ENCODE measurements around the gene GRPEL2. TPM values are rescaled to one million over a fixed set of nuclear protein-coding genes. Genes with fewer than 3 reads are reported as not detected.

The GRPEL2 gene
- total and polyA plus RNA-seq, 2 experiments from 2014 or later, result 20.2 to 62.2 TPM

- H2AFZ ChIP-seq, result no peak overlapping the region
- peaks cover 85% of the 10 kb centered on the region for H3K36me3 Mint-ChIP-seq (ENCODE audit: low read depth)
- TF ChIP-seq EZH2phosphoT487 (IDR thresholded peaks at IDR 0.05; ENCODE audit: unreplicated experiment) (no peak), POLR2AphosphoS5 (IDR thresholded peaks at IDR 0.05; ENCODE audit: low read depth) (no peak), CREB1 (CRISPR knock-in tag; IDR thresholded peaks at IDR 0.05; ENCODE audit: low read depth) (no peak), ZNF331 (CRISPR knock-in tag; IDR thresholded peaks at IDR 0.05; ENCODE audit: low read depth) (no peak), ZNF462 (CRISPR knock-in tag; IDR thresholded peaks at IDR 0.05) (no peak), NANOG (IDR thresholded peaks at IDR 0.05; ENCODE audit: borderline replicate concordance) (no peak), STAT1 (IDR thresholded peaks at IDR 0.05; ENCODE audit: unreplicated experiment) (no peak), ZNF114 (CRISPR knock-in tag; IDR thresholded peaks at IDR 0.05) (no peak), EZH2 (IDR thresholded peaks at IDR 0.05; ENCODE audit: low read depth, unreplicated experiment) (no peak), CTCF (conservative IDR thresholded peaks at IDR 0.05; ENCODE audit: low read depth in 2 of 2) (no peak), JUNB (IDR thresholded peaks at IDR 0.05; ENCODE audit: unreplicated experiment) (no peak)
- TF ChIP-seq, protein P1, sequence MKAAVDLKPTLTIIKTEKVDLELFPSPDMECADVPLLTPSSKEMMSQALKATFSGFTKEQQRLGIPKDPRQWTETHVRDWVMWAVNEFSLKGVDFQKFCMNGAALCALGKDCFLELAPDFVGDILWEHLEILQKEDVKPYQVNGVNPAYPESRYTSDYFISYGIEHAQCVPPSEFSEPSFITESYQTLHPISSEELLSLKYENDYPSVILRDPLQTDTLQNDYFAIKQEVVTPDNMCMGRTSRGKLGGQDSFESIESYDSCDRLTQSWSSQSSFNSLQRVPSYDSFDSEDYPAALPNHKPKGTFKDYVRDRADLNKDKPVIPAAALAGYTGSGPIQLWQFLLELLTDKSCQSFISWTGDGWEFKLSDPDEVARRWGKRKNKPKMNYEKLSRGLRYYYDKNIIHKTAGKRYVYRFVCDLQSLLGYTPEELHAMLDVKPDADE (IDR thresholded peaks at IDR 0.05), result no peak
- 0 out of 2 replicates have a peak, but pooled peaks cover 2% of the 10 kb centered on the region for H3F3A ChIP-seq (replicated peaks; ENCODE audit: low read depth)
- peaks cover 3% of the 10 kb centered on the region; the same call in 2 of the 3 replicates for H3K4me1 Mint-ChIP-seq
- H3K4me2 ChIP-seq, result no peak overlapping the region
- no peaks in the 10 kb centered on the region for H3K27me3 ChIP-seq (ENCODE audit: insufficient read depth)
- no peak overlapping the region for H3K4me3 ChIP-seq
- H3K9me3 Mint-ChIP-seq, result no peaks in the 10 kb centered on the region
- ATAC-seq, result no peak
- H3K27ac ChIP-seq (ENCODE audit: low read depth), result no peak overlapping the region
- no peak overlapping the region for H3K27ac Mint-ChIP-seq
- H3K79me2 ChIP-seq (replicated peaks; ENCODE audit: insufficient read depth), result peaks cover 69% of the 10 kb centered on the region
- H4K20me1 ChIP-seq (replicated peaks; ENCODE audit: insufficient read depth), result peaks cover 42% of the 10 kb centered on the region
- H3K36me3 ChIP-seq (ENCODE audit: insufficient read depth), result peaks cover 65% of the 10 kb centered on the region
- H3K27me3 Mint-ChIP-seq (ENCODE audit: insufficient read depth, low read depth, poor library complexity), result no peaks in the 10 kb centered on the region
- DNase-seq (ENCODE audit: low spot score), result no peak
- peaks cover 3% of the 10 kb centered on the region for H3K4me1 ChIP-seq (ENCODE audit: insufficient read depth)
- H3K4me3 Mint-ChIP-seq, result no peak overlapping the region
- no peaks in the 10 kb centered on the region for H3K9me2 ChIP-seq (ENCODE audit: insufficient read depth)
Observed at GRCh38 chr5:149352169-149352568, 6.9 kb downstream of the GRPEL2 start.
